ENCODE measurements around the gene PDE6G. TPM values are rescaled to one million over a fixed set of nuclear protein-coding genes. Genes with fewer than 3 reads are reported as not detected.

The PDE6G gene
- total RNA-seq, 4 donors from 2014 or later = 0.53 TPM; not detected in 3

DNA sequence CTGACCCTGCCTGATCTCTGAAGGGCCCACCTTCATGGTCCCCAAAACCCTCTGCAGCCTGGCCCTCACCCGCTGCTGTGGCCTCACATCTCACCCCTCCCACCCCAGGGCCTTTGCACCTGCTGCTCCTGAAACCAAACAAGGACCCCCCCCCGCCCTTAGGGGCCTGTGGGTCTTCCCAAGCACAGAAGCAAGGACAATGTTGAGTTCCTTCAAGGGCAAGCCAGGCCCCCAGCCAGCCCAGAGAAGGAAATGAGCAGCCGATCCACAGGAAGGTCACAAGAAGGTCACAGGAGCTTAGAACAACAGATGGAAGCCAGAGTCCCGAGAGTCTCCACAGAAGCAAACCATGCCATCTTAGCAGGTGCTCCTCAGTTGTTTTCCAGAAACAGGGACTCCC, 493 bp upstream of the PDE6G start:
- no peak for DNase-seq (ENCODE audit: low spot score in 2 of 2)

GRCh38 chr17:81655378-81656117, 794 bp downstream of the PDE6G start:
- no peak for DNase-seq (ENCODE audit: low spot score in 2 of 2)
- H3K36me3 ChIP-seq = no peaks in the 10 kb centered on the region
- H3K27ac ChIP-seq = no peak overlapping the region
- 53% methylated on average over 5 of the region's 18 CpGs for WGBS
- H3K4me3 ChIP-seq = no peak overlapping the region
- peaks cover 5% of the 10 kb centered on the region for H3K4me1 ChIP-seq
- peaks cover 20% of the 10 kb centered on the region for H3K27me3 ChIP-seq
- no peaks in the 10 kb centered on the region for H3K9me3 ChIP-seq
- TF ChIP-seq POLR2A (IDR thresholded peaks at IDR 0.05) (no peak), EP300 (IDR thresholded peaks at IDR 0.05) (no peak), CTCF (IDR thresholded peaks at IDR 0.05) (no peak), POLR2AphosphoS5 (IDR thresholded peaks at IDR 0.05) (no peak)

More for the DNA sequence above, 493 bp upstream of the PDE6G start:
- no peak overlapping the region for H3K4me3 ChIP-seq
- TF ChIP-seq CTCF (IDR thresholded peaks at IDR 0.05) (no peak), POLR2AphosphoS5 (IDR thresholded peaks at IDR 0.05) (no peak), EP300 (IDR thresholded peaks at IDR 0.05) (no peak), POLR2A (IDR thresholded peaks at IDR 0.05) (no peak)
- WGBS = 40% methylated on average over 1 of the region's 4 CpGs
- no peaks in the 10 kb centered on the region for H3K9me3 ChIP-seq
- peaks cover 8% of the 10 kb centered on the region for H3K27me3 ChIP-seq
- H3K27ac ChIP-seq = no peak overlapping the region
- peaks cover 8% of the 10 kb centered on the region for H3K4me1 ChIP-seq
- H3K36me3 ChIP-seq = no peaks in the 10 kb centered on the region

- no peak for DNase-seq (ENCODE audit: low spot score in 2 of 2)
- Histone ChIP-seq H3K4me3 (peak overlapping the region; percentile 19), H3K9me3 (no peaks in the 10 kb centered on the region), H3K4me1 (peaks cover 3% of the 10 kb centered on the region), H3K27me3 (peaks cover 44% of the 10 kb centered on the region), H3K36me3 (no peaks in the 10 kb centered on the region), H3K27ac (no peak overlapping the region)
- TF ChIP-seq POLR2AphosphoS5 (IDR thresholded peaks at IDR 0.05) (no peak), EP300 (IDR thresholded peaks at IDR 0.05) (no peak), POLR2A (IDR thresholded peaks at IDR 0.05) (no peak), CTCF (IDR thresholded peaks at IDR 0.05) (no peak)
- 41% methylated on average over 22 of the region's 27 CpGs for WGBS
Observed at GRCh38 chr17:81652906-81653771, 3.2 kb downstream of the PDE6G start.

GRCh38 chr17:81651692-81652091, 4.7 kb downstream of the PDE6G start:
- no peak for DNase-seq (ENCODE audit: low spot score in 2 of 2)
- no peak overlapping the region for H3K4me3 ChIP-seq
- H3K9me3 ChIP-seq = no peaks in the 10 kb centered on the region
- 81% methylated on average over 6 of the region's 10 CpGs for WGBS
- peaks cover 6% of the 10 kb centered on the region for H3K4me1 ChIP-seq
- no peaks in the 10 kb centered on the region for H3K36me3 ChIP-seq
- TF ChIP-seq EP300 (IDR thresholded peaks at IDR 0.05) (no peak), POLR2A (IDR thresholded peaks at IDR 0.05) (no peak), CTCF (IDR thresholded peaks at IDR 0.05) (no peak), POLR2AphosphoS5 (IDR thresholded peaks at IDR 0.05) (no peak)
- no peak overlapping the region for H3K27ac ChIP-seq
- H3K27me3 ChIP-seq = peaks cover 52% of the 10 kb centered on the region

DNA sequence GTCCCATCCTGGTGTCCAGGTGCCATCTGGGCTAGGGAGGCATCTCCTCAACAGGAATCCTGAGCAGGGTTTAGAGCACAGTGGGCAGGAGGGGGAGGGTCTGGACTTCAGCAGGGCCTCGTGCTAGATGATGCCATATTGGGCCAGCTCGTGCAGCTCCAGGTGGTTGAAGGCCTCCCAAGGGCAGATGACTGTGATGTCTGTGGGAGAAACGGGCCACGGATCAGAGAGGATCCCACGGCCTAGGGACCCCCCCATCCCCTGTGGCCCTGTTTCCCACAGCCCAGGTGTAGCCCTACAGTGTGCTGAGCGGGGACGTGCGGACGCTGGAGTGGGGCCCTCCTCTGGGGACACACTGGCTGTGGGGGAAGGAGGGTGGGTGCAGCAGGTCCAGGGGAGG, 5.4 kb downstream of the PDE6G start:
- Histone ChIP-seq H3K4me3 (no peak overlapping the region), H3K36me3 (no peaks in the 10 kb centered on the region), H3K9me3 (no peaks in the 10 kb centered on the region), H3K4me1 (peaks cover 6% of the 10 kb centered on the region), H3K27me3 (peaks cover 52% of the 10 kb centered on the region), H3K27ac (no peak overlapping the region)
- no peak for TF ChIP-seq POLR2AphosphoS5 (IDR thresholded peaks at IDR 0.05)
- no peak for TF ChIP-seq EP300 (IDR thresholded peaks at IDR 0.05)
- TF ChIP-seq CTCF (IDR thresholded peaks at IDR 0.05) = no peak
- TF ChIP-seq POLR2A (IDR thresholded peaks at IDR 0.05) = no peak
- DNase-seq (ENCODE audit: low spot score in 2 of 2) = no peak
- 75% methylated on average over 8 of the region's 9 CpGs for WGBS

Measured in suprapubic skin (tissue), 4 donors.